HG03469 (cell line): ENCODE data around the gene HLA-C.
"Not testable (repeated sequence)": the region's sequence is repeated elsewhere in the genome, so short reads cannot be mapped to it uniquely, and the experiment has no call there.

Experiments used
- ATAC-seq: cut with Tn5 transposase; IDR thresholded peaks from one replicate; pipeline ENCODE4 v1.9.1; 2021; ENCODE audit warnings: mild to moderate bottlenecking, moderate library complexity, moderate number of reproducible peaks; ENCODE audit not compliant: unreplicated experiment

The HLA-C gene

DNA sequence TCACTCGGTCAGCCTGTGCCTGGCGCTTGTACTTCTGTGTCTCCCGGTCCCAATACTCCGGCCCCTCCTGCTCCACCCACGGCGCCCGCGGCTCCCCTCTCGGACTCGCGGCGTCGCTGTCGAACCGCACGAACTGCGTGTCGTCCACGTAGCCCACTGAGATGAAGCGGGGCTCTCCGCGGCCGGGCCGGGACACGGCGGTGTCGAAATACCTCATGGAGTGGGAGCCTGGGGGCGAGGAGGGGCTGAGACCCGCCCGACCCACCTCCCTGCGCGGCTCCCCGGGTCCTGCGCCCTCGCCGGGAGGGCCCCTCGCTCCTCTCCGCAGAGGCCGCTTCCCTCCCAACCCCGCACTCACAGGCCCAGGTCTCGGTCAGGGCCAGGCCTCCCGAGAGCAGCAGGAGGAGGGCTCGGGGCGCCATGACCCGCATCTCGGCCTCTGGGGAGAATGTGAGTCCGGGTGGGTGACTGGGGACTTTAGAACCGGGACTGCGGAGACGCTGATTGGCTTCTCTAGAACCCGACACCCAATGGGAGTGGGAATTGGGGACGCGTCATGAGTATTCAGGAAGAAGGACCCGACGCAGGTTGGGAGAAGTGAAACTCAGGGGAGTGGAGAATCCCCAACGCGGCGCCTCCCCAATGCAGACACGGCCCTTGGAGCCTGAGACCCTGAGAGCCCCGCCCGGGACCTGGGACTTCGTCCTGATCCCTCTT, at the start of gene HLA-C:
Gene HLA-C, minus strand, starts transcription at position 452 of the 717 bp plus-strand sequence. Its CDS starts 21 bp downstream, at position 431.
- ATAC-seq = no peak

DNA sequence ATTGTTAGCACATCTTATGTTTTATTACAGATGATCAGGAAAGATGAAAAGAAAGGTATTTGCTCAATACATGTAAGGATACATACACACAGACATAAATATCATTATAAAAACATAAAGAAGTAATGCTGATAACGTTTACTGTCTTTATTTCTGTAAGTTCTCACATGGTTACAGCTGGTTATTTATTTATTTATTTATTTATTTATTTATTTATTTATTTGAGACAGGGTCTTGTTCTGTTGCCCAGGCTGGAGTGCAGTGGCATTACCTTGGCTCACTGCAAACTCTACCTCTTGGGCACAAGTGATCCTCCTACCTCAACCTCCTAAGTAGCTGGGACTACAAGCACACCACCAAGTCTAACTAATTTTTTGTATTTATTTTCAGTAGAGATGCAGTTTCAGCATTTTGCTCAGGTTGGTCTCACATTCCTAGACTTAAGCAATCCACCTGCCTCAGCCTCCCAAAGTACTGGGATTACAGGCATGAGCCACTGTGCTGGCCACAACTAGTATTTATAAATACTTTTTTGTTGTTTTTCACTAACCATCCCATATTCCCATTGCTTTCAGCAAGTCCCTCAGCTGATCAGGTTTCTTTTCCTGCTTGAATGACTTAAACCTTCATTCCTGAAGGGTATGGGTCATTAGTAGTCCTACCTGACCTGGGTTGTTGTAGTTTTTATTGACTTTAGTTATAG, 49.3 kb upstream of the HLA-C start:
- no peak for ATAC-seq

DNA sequence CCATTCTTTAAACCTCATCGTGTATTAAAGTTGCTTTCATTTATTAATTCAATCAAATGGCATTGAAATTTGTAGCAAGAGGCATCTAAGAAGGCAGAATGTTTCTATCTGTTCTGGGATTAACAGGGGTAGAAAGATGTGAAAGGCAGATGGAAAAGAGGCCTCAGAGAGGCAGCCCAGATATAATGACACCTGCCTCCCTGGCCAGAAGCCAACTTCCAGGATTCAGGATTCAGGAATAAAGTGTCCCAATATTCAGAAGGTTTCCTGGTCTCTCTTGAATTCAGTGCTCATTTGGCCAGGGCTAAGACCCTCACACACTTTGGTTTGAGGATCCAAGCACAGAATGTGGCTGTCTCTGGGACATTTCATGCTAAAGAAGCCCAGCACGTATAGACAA, 45.1 kb upstream of the HLA-C start:
- ATAC-seq = no peak

DNA sequence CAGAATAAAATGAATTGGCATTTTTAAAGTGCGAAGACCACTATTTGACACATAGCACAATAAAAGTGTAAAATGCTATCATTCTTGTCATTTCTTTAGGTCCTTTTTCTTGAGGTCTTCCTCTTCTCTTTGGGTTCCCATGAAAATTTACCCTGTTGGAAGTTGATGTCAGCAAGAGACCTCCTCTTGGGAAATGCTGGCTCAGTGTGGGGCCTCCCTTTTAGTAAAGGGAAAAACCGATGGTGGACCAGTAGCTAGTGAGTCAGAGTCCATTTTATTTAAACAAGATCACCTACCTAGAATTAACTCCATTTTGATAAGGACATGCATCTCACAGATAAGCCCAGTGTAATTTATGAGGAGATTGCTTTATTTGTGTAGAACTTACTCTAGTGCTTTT, 37.7 kb upstream of the HLA-C start:
- ATAC-seq = no peak

DNA sequence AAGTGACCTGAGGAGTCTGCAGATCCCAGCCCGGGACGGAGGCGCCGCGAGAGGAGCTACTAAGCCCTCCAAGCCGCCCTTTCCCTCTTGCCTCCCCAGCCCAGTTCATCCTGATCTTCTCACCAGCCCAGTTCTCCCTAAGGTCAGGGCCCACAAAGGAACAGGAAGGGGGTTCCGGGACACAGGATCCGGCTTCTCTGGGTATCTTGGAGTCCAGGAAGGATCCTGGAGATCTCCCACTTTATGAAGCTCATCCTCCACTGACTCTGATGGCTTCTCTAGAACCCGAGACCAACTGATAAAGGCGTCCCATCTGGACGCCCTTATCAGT, 36.9 kb upstream of the HLA-C start:
- ATAC-seq = no peak

DNA sequence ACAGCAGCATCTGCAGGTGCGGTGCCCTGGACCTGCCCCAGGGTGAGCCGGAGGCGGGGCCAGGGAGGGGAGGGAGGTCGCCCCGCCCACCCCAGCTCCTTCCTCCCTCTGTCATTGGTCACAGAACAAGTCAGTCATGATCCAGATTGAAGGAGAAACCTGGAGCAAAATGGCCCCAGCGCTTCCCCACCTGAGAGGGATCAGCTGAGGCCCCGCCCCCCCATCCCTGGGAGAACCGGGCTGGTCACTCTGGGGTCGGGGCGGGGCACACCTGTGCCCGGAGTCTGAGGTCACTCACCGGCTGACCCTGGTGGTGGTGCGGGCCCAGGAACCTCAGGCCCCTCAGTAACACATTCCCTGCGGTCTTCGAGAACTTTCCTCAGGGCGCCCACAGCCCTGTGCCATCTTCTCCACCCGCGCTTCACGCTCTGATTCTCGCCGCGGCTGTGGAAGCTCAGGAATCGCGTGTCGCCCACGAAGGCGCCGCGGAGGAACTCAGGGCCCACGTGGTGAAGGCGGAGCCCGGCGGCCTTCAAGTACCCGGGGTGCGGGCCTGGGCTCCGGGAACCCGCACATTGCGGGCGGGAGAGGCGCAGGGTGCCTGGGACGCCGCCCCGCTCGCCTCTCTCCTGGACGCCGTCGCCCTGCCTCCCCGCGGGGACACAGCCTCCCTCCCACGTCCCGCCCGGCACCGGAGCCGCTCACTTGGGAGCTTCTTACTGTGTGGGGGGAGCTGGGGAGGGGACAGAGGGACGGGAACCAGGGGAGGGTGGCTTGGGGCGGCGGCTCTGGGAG, 36.4 kb upstream of the HLA-C start:
- ATAC-seq = no peak

DNA sequence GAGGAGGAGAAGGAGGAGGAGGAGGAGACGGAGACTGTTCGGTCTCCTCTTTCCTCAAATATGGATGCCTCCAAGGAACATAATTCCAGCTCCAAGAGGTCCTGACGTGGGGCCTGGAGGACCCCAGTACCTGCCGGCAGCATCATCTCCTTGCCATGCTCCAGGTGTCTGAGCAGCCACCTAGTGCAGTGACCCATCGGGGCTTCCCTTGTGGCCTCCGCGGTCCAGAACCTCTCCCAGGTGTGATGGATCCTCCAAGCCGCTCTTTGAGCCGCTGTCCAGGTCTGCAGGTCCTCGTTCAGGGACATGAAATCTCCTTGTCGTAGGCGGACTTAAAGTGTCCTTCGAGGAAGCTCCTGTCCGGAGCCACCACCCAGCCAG, 35.8 kb upstream of the HLA-C start:
- no peak for ATAC-seq

DNA sequence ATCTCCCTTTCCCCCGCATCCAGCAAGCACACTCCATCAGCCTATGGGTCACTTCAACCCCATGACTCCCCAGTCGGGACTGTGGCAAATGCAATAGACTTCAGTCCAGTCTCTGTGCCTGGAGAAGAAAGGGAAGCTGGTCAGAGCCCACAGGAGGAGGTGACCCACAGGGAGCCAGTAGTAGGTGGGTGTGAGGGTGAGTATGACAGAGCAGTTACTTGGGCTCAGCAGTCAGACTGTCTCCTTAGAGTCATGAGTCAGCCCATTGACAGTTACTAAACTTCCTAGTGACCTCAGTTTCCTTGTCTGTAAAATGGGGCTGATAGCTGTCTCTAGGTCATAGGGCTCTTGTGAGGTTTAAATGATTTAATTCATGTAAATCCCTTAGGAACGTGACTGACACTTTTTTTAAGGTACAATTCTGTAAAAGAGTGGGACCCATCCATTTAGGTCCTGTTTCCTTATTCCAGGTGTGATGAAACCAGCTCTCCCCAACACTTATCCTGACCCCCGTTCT, 33.9 kb upstream of the HLA-C start:
- ATAC-seq = no peak

DNA sequence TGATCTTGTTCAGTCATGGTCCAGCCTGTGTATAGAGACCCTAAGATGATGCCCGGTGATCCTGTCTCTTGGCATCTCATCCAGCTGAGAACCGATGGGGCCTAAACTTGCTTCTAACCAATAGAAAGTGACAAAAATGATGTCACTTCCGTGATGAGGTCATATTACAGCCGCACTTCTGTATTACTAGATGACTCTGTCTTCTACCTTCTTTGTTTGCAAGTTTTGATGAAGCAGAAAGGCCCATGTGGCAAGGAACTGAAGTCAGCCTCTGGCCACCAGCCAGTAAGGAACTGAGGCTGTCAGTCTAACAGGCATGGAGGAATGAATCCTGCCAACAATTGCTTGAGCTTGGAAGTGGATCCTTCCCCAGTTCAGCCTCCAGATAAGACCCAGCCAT, 32.8 kb upstream of the HLA-C start:
- ATAC-seq = no peak

DNA sequence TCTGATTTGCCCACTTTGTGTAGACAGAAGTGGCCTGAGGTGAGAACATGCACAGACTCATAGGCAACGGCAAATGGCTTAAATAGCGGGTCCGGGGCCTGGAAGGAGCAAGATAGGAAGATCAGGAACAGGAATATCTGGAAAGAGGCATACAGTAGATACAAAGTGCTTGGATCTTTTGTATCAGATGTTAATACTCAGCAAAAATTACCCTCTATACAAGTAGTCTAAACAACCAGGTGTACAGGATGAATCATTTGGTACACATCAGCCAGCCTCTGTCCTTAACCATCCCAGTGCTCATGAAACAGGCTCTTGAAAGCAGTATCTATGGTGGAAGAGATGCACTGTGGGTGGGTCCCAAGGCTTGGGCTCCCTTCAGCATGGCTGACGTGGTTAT, 28.9 kb upstream of the HLA-C start:
- ATAC-seq = no peak

DNA sequence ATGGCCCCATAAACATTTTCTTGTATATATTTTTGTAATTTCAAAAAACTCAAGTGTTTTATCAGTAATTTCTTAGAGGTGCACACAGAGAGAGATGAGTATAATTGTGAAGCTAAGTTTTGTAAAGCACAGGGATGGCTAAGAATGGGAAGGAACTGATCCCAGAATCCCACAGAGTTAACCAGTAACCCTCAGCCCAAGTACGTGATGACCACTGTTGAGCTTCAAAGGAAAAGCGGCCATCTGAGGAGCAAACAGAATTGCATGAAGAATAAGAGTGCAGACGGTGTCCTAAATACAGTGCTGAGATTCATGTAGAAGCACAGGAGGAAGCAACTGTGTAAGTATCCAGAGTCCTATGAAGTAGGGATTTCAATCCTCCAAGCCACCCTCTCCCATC, 28.1 kb upstream of the HLA-C start:
- no peak for ATAC-seq

DNA sequence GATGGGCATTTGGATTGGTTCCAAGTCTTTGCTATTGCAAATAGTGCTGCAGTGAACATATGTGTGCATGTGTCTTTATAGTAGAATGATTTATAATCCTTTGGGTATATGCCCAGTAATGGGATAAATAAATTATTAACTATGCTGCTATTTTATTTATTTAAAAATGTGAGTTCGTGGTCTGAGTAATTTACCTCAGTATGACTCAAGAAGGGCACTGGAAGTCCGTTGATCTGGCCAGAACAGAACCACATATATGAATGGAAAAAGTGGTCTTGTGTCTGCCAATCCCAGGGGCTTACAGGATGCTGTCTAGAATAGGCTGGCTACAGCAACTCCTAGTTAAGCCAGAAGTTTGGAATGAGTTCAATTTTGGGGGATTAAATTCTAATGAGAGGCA, 27.6 kb upstream of the HLA-C start:
- no peak for ATAC-seq

DNA sequence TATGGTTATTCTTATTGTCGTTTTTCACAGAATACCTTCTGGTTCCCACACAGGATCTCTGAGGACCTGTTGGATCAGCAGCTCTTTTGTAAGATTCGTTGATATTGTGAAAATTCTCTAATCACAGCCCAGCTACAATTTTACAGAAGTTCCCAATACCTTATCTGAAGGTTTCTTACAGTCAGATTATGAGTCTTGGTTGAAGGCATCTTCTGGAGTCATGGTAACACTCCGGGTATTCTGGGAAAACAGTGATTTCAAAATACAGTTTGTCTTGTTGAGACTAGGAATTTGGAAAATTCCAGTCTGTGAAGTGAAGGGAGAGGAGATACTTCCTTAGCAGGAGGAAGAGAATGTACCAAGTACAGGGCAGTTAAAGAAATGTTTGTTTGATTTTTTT, 22.2 kb upstream of the HLA-C start:
- ATAC-seq = no peak

DNA sequence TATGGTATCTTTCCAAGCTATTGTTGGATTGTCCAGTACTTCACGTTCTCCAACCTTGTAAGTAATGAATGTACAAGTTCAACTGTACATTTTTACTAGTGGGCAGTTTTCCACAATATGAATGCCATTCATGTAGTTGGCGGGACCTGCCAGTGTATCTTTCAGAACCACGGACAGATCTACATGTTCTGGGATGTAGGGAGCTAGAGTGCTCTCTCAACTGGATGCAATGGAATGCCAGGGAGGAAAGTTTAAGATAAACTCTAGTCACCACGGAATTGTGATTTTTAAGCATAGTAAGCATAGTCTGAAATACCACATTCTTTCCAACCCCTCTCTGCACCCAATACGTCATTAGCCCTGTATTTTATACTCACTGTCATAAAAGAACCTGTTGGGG, 21.5 kb upstream of the HLA-C start:
- no peak for ATAC-seq

DNA sequence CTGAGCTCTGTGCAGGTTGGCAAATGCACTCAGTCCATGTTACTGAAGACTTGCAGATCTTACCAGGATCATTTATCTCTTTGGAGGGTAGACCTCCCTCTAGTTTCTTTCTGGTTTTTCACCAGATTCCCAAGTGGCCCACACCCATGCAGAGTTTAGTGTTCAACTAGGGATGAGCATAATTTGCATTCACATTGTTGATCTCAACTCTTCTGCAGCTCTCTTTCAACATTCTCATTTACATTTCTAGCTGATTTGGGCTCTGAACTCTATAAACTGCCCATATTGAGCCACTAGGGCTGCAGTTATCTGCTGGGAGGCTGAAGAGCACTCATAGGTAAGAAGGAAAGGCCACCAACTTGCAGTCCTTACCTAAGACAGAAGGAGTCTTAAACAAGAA, 17.9 kb upstream of the HLA-C start:
- no peak for ATAC-seq

DNA sequence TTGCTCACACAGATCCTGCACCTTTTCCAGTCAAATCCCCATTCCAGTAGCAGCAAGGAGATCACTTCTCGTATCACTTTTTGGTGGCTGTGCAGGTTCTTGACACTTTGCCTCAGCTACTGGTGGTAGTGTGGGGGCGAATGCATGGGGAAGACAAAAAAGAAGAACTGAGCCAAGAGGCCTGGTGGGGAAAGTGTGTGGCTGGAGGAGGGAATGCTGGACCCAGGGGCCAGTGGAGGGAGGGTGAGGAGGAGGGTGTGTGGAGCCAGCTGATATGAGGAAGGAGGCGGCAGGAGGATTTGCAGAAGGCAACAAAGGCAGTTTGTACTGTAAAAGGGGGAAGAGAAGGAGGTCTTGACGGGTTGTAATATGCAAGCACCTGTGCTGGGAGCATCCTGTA, 15.7 kb upstream of the HLA-C start:
- ATAC-seq = no peak

DNA sequence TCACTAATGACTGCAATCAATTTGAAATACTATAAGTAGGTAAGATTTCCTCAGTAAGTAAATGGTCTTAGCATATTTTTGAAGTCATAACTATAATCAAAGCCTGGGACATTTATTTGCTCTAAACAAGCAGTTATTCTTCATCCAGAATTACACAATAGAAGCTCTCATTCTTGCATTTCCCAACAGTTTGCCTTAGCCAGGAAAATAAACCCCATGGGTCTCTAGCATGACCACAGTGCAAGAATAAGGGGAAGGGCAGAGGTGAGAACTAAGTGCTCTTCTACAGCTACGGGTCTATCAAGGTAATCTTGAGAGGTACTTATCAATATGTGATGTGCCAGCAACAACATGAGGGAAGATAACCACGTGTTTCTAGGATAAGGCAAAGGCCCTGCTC, 14.1 kb upstream of the HLA-C start:
- no peak for ATAC-seq

DNA sequence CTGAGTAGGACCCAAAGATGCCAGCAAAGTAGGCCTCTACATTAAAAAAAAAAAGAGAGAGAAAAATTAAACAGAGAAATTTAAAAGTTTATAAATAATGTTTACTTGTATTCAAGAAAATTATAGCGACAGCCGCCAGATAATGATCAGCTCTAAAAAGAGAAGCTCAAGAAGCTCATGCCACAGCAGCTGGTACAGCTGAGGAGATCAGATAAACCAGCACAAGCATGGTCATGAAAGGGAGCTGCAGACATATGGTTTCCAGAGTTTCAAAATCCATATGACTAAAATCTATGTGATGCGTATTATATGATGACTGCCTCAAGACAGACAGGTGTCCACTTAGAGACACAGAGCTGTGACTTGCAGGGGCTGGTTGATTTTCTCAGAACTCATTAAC, 13.6 kb upstream of the HLA-C start:
- no peak for ATAC-seq

DNA sequence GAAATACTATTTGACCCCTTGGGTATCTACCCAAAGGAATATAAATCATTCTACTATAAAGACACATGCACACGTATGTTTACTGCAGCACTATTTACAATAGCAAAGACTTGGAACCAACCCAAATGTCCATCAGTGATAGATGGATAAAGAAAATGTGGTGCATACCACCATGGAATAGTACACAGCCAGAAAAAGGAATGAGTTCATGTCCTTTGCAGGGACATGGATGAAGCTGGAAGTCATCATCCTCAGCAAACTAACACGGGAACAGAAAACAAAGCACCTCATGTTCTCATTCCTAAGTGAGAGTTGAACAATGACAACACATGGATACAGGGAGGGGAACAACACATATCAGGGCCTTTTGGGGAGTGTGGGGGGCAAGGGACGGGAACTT, 7.8 kb upstream of the HLA-C start:
- not testable (repeated sequence) for ATAC-seq

DNA sequence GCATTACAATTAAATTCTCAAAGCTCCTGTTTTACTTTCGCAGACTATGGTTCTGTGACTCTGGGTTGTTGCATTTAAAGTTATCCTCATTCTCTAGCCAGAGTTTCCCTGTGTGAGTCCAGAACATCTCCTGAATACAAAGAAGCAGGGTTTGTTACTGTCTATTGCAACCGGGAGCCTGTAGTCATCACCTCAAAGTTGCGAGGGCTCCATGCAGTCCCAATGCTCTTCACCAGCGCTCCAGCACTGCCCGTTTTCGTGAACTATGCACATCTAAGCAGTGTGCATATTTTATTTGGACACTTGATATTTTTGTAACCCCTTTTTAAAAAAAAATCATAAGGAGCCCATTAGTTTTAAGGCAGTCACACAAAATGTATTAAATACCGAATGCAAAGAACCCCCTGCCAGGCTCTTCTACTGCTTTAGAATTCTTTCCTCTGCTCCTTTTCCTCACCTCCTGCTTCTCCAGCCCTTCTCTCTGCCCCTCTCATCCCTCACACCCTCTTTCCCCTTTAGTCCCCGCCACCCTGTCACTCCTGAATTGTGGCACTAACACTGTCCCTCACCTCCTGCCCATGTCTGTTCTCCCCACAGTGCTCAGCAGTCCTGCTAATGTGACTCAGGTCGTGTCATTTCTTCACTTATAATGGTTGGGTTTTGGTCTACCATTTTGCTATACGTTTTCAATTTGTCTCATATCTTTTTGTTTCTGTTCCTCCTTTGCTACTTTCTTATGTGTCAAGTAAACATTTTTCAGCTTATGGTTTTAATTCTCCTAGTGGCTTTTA, 1.1 kb upstream of the HLA-C start:
- no peak for ATAC-seq

DNA sequence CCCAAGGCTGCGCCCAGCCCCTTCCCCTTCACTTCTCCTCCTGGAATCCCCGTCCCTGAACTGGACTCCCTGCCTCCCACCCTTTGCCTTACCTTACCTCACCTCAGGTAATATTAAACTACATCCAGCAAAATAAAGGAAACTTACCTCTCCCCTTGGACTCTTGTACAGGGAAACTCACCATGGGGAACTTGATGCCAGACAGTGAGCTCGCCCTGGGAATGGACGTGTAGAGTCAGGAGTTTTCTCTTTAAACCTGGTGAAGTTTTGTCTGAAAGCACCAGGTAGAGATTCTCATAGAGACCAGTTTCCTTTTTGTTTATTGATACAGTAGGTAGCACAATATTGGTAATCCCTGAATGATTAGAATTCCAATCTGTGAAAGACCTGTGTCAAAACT, 544 bp upstream of the HLA-C start:
- ATAC-seq = no peak
